ENCODE measurements around the gene RASA3.

- TF ChIP-seq MAX (IDR thresholded peaks at IDR 0.05; ENCODE audit: insufficient read depth, insufficient read length), result no peak
- no peak for TF ChIP-seq CTCF (IDR thresholded peaks at IDR 0.05; ENCODE audit: extremely low read depth in 1 of 2, insufficient read depth in 1 of 2, low read depth in 1 of 2, low read length in 2 of 2)
- TF ChIP-seq POLR2AphosphoS5 (IDR thresholded peaks at IDR 0.05; ENCODE audit: insufficient read depth, low read depth, low read length), result no peak
- no peak for TF ChIP-seq GATA2 (IDR thresholded peaks at IDR 0.05; ENCODE audit: insufficient read depth, insufficient read length, low read depth, low read length)
- TF ChIP-seq JUN (IDR thresholded peaks at IDR 0.05; ENCODE audit: borderline replicate concordance, insufficient read depth, insufficient read length, low read depth), result no peak
- no peak for TF ChIP-seq POLR2A (IDR thresholded peaks at IDR 0.05; ENCODE audit: low read depth, low read length)
- TF ChIP-seq EZH2 (IDR thresholded peaks at IDR 0.05; ENCODE audit: borderline replicate concordance, low read depth, low read length, severe bottlenecking), result no peak
Observed at GRCh38 chr13:114125589-114125988, 6.8 kb downstream of the RASA3 start.

All from endothelial cell of umbilical vein (primary cell).